ENCODE measurements around the gene FOXO3. TPM values are rescaled to one million over a fixed set of nuclear protein-coding genes. Genes with fewer than 3 reads are reported as not detected.

The FOXO3 gene
- total RNA-seq, 1 experiment from 2014 or later, result 22.1 TPM

DNA sequence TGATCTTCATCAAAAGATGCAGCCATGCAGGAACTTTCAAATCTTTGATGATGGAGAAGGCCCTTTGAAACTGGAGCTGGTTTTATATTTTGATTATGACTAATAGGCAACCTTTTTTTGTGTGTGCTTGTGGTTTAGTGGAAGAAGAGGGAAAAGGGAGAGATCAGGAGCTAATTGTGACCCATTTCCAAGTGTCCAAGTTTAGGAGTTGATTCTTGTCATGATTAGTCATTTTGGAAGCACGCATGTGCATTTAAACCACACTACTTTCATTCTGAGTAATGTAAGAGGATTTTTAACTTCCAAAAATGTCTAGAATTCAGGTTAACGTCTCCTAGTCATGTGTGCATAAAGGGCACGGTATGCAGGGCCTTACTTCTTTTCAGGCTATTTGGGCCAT is 3.5 kb downstream of the FOXO3 start:
- no peak overlapping the region for H2BK12ac ChIP-seq (ENCODE audit: insufficient read length, low read depth, low read length)
- Mint-ChIP-seq H3K9me3 (peaks cover 0 to 2% of the 10 kb centered on the region in 2 experiments; a peak in 2 of 5 replicates), H3K4me1 (peaks cover 30 to 32% of the 10 kb centered on the region in 2 experiments), H3K27me3 (ENCODE audit: low read depth) (peaks cover 40% of the 10 kb centered on the region), H3K4me3 (peak overlapping the region in 1 of 2 experiments; percentile 38; a peak in 2 of 5 replicates), H3K36me3 (ENCODE audit: insufficient read depth in 1 of 3, low read depth in 3 of 3) (peaks cover 8 to 15% (median 8%) of the 10 kb centered on the region in 3 experiments; a peak in 6 of 7 replicates), H3K27ac (no peak overlapping the region)
- H2BK15ac ChIP-seq (ENCODE audit: low read depth, low read length), result no peak overlapping the region
- peaks cover under 1% of the 10 kb centered on the region for H3K79me1 ChIP-seq (ENCODE audit: insufficient read depth, low read depth, low read length, poor library complexity, severe bottlenecking)
- H3K27me3 ChIP-seq (ENCODE audit: insufficient read depth, low read length), result peaks cover 3% of the 10 kb centered on the region; the same call in 1 of the 2 replicates
- H3K79me2 ChIP-seq (ENCODE audit: insufficient read depth, low read length), result peaks cover 11% of the 10 kb centered on the region; the same call in 1 of the 2 replicates
- H3K18ac ChIP-seq (ENCODE audit: insufficient read length, low read depth, low read length), result no peak overlapping the region
- no peak overlapping the region for H2AK5ac ChIP-seq (ENCODE audit: insufficient read length, low read length)
- no peak overlapping the region for H3T11ph ChIP-seq (ENCODE audit: low read length)
- no peak overlapping the region for H4K91ac ChIP-seq (ENCODE audit: insufficient read length, low read depth, low read length)
- H3K14ac ChIP-seq (ENCODE audit: insufficient read depth, low read length), result no peak overlapping the region
- DNase-seq, result no peak
- H2AFZ ChIP-seq (ENCODE audit: low read length), result no peak overlapping the region
- WGBS (ENCODE audit: extremely low coverage, insufficient read length, low lambda C conversion rate), result no CpG with 5 or more reads among the region's 3 CpGs
- no peak overlapping the region for H2BK20ac ChIP-seq (ENCODE audit: low read depth, low read length, poor library complexity, severe bottlenecking)
- no peak overlapping the region for H3K4ac ChIP-seq (ENCODE audit: low read depth, low read length)
- H3K23me2 ChIP-seq (ENCODE audit: insufficient read length, low read depth, low read length, poor library complexity, severe bottlenecking), result peaks cover 12% of the 10 kb centered on the region
- no peaks in the 10 kb centered on the region for H3K9me3 ChIP-seq (ENCODE audit: control insufficient read depth, low read depth, low read length)
- H3K4me1 ChIP-seq (ENCODE audit: insufficient read depth, low read length), result no peaks in the 10 kb centered on the region
- no peak overlapping the region for H2BK5ac ChIP-seq (ENCODE audit: insufficient read length, low read length)
- no peak overlapping the region for H3K4me2 ChIP-seq (ENCODE audit: insufficient read depth, insufficient read length, low read length)
- H3K56ac ChIP-seq (ENCODE audit: insufficient read length, low read depth, low read length), result no peak overlapping the region
- TF ChIP-seq, protein P1, sequence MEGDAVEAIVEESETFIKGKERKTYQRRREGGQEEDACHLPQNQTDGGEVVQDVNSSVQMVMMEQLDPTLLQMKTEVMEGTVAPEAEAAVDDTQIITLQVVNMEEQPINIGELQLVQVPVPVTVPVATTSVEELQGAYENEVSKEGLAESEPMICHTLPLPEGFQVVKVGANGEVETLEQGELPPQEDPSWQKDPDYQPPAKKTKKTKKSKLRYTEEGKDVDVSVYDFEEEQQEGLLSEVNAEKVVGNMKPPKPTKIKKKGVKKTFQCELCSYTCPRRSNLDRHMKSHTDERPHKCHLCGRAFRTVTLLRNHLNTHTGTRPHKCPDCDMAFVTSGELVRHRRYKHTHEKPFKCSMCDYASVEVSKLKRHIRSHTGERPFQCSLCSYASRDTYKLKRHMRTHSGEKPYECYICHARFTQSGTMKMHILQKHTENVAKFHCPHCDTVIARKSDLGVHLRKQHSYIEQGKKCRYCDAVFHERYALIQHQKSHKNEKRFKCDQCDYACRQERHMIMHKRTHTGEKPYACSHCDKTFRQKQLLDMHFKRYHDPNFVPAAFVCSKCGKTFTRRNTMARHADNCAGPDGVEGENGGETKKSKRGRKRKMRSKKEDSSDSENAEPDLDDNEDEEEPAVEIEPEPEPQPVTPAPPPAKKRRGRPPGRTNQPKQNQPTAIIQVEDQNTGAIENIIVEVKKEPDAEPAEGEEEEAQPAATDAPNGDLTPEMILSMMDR (conservative IDR thresholded peaks at IDR 0.05), result no peak
- no peak overlapping the region for H3K23ac ChIP-seq (ENCODE audit: insufficient read length, low read depth, low read length)
- H2BK120ac ChIP-seq (ENCODE audit: low read depth, low read length, poor library complexity, severe bottlenecking), result no peak overlapping the region
- H4K20me1 ChIP-seq (ENCODE audit: control insufficient read depth, insufficient read depth, insufficient read length), result no peaks in the 10 kb centered on the region
- no peak overlapping the region for H3K9ac ChIP-seq (ENCODE audit: extremely low read depth, insufficient read length, low read length)
- no peak overlapping the region for H4K8ac ChIP-seq (replicated peaks; ENCODE audit: insufficient read length, low read depth, low read length)
- H4K5ac ChIP-seq (ENCODE audit: insufficient read length, low read depth, low read length), result no peak overlapping the region
- H3K27ac ChIP-seq (ENCODE audit: insufficient read length, low read depth, low read length), result no peak overlapping the region
